Subcutaneous adipose tissue (tissue), 4 donors: ENCODE measurements around the gene VHLL. TPM values are rescaled to one million over a fixed set of nuclear protein-coding genes. Genes with fewer than 3 reads are reported as not detected.

Experiments
- CTCF ChIP-seq: fragments of 450-650 bp; IDR thresholded peaks from one replicate; pipeline ENCODE4 v1.5.1; 2016; ENCODE audit warnings: low read depth, mild to moderate bottlenecking, control low read depth, antibody characterized with exemption, moderate library complexity
- total RNA-seq, 4 donors: library from RNA; depleted of rRNA; stranded (reverse); fragments of >200 nt; gene quantifications; one replicate each; pipeline ENCODE4 v1.1.0, GENCODE V29; 2016

The VHLL gene
- total RNA-seq, 4 donors from 2014 or later: not detected

- TF ChIP-seq CTCF: no peak
These were observed 6.1 kb upstream of the VHLL start for GRCh38 chr1:156305215-156305614.

GRCh38 chr1:156303241-156303640 lies 4.1 kb upstream of the VHLL start:
- TF ChIP-seq CTCF: no peak

GRCh38 chr1:156295391-156295947 lies 3.6 kb downstream of the VHLL start, which contains the start of gene GLMP:
TSS of gene GLMP (minus strand) at chr1:156295679. CDS start at chr1:156295645, 34 bp downstream.
- no peak for TF ChIP-seq CTCF

DNA sequence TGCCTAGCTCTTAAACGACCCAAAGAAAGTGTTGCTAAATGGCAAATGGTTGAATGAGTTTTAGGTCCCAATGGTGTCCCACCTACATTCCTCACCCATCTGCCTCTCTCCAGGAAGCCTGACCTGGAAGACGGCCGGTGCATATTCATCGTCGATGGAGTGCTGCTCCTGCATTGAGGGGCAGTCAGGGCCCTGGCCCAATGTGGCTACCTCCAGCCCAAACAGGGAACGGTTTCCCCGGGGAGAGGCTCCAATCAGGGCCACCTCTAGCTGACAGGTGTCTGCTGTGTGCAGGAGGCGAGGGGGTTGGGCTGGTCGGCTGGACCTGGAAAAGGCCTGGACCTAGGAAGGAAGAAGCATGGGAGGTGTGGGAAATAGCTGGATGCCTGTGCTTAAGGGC lies 5.2 kb downstream of the VHLL start:
- TF ChIP-seq CTCF: no peak

- no peak for TF ChIP-seq CTCF
These were observed 6.0 kb downstream of the VHLL start for GRCh38 chr1:156293098-156293434.

- no peak for TF ChIP-seq CTCF
These were observed 7.7 kb downstream of the VHLL start for GRCh38 chr1:156291226-156292061.

- TF ChIP-seq CTCF: no peak
These were observed 9.2 kb downstream of the VHLL start for GRCh38 chr1:156289857-156290256.
